Measurements from ENCODE around the gene PRKG1. TPM values are rescaled to one million over a fixed set of nuclear protein-coding genes. Genes with fewer than 3 reads are reported as not detected.

Gene PRKG1
- total RNA-seq, 2 experiments from 2014 or later, result not detected

DNA sequence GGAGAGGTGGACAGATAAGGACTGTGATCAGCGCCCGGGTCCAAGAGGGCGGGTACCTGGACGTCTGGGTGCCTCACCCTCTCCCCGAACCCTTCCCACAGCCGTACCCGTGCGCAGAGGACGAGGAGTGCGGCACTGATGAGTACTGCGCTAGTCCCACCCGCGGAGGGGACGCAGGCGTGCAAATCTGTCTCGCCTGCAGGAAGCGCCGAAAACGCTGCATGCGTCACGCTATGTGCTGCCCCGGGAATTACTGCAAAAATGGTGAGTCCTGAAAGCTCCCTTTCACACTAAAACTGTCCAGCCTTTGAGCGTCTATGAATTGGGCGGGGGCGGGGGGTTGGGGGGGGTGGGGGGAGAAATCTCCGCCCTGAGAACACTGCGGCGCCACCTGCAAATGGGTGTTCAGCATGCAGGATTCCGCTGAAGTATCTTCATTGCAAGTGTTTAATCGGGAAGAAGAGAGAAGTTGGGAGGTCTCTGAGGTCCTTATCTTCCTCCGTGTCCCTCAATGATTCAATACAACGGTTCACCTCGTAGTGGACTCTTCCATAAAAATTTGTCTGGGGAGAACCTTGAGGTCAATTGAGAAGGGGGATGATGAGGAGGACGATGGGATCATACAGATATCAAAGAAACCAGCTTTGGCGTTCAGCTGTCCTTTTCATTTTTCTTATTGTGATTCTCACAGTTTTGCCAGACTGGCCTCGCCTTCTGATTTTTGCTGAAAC lies 1240.7 kb downstream of the PRKG1 start:
- no peak for ATAC-seq
- CTCF ChIA-PET, result no interaction called here
- no peak overlapping the region for H3K4me3 Mint-ChIP-seq
- no peak overlapping the region for H3K27ac Mint-ChIP-seq
- H3K27me3 Mint-ChIP-seq, result peaks cover 44% of the 10 kb centered on the region
- no peaks in the 10 kb centered on the region for H3K4me1 Mint-ChIP-seq
- no peaks in the 10 kb centered on the region for H3K36me3 Mint-ChIP-seq
- no peaks in the 10 kb centered on the region for H3K9me3 Mint-ChIP-seq (ENCODE audit: low read depth)
- DNase-seq, result no peak

- ATAC-seq, result no peak
- Mint-ChIP-seq H3K4me3 (no peak overlapping the region), H3K27me3 (peaks cover 39% of the 10 kb centered on the region)
These were observed 1241.7 kb downstream of the PRKG1 start for GRCh38 chr10:52316001-52316400.

GRCh38 chr10:52316500-52316899 lies 1242.2 kb downstream of the PRKG1 start:
- DNase-seq (no peak), ATAC-seq (no peak)
- Mint-ChIP-seq H3K4me1 (no peaks in the 10 kb centered on the region), H3K27me3 (peaks cover 38% of the 10 kb centered on the region), H3K27ac (no peak overlapping the region), H3K9me3 (ENCODE audit: low read depth) (no peaks in the 10 kb centered on the region), H3K4me3 (no peak overlapping the region), H3K36me3 (no peaks in the 10 kb centered on the region)
- CTCF ChIA-PET, result no interaction called here

More at GRCh38 chr10:52316001-52316400, 1241.7 kb downstream of the PRKG1 start:
- Mint-ChIP-seq H3K27ac (no peak overlapping the region), H3K9me3 (ENCODE audit: low read depth) (no peaks in the 10 kb centered on the region), H3K4me1 (no peaks in the 10 kb centered on the region), H3K36me3 (no peaks in the 10 kb centered on the region)
- CTCF ChIA-PET, result no interaction called here
- DNase-seq, result no peak

GRCh38 chr10:52318136-52318701 lies 1243.9 kb downstream of the PRKG1 start:
- H3K4me3 Mint-ChIP-seq, result no peak overlapping the region
- no peaks in the 10 kb centered on the region for H3K36me3 Mint-ChIP-seq
- no peak for ATAC-seq
- CTCF ChIA-PET, result no interaction called here
- H3K9me3 Mint-ChIP-seq (ENCODE audit: low read depth), result no peaks in the 10 kb centered on the region
- no peaks in the 10 kb centered on the region for H3K4me1 Mint-ChIP-seq
- no peak overlapping the region for H3K27ac Mint-ChIP-seq
- DNase-seq, result no peak
- H3K27me3 Mint-ChIP-seq, result peaks cover 24% of the 10 kb centered on the region

DNA sequence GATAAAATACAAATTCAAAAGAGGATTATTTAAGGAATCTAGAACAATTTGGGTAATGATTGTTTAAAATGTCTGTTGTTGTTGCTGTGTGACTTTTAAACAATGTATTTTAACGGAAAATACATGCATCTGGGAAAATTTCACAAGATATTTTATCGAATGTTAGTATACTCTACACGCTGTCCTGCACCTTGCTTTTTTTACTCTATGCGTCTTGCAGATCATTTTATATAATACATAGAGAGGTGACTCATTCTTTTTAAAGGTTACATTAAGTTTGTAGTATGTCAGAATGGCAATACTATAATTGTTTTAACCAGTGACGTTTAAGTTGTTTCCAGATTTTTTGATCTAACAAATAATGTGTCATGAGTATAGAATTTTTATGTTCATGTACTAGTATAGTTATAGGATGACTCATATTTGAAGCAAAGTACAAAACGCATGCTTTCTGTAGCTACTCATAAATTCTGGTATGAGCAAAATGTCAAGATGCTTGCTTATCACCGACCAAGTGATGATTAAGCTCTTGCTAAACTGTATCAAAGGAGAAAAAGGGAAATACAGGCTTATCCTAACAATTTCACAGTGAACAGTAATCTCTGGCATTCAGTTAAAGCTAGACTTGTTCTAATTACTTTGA lies 1244.7 kb downstream of the PRKG1 start:
- no peak overlapping the region for H3K27ac Mint-ChIP-seq
- peaks cover 16% of the 10 kb centered on the region for H3K27me3 Mint-ChIP-seq
- DNase-seq, result no peak
- no peak for ATAC-seq
- no peaks in the 10 kb centered on the region for H3K36me3 Mint-ChIP-seq
- H3K4me1 Mint-ChIP-seq, result no peaks in the 10 kb centered on the region
- CTCF ChIA-PET, result no interaction called here
- no peak overlapping the region for H3K4me3 Mint-ChIP-seq
- no peaks in the 10 kb centered on the region for H3K9me3 Mint-ChIP-seq (ENCODE audit: low read depth)

GRCh38 chr10:52319926-52320325 lies 1245.6 kb downstream of the PRKG1 start:
- DNase-seq, result no peak
- Mint-ChIP-seq H3K27ac (no peak overlapping the region), H3K4me1 (no peaks in the 10 kb centered on the region), H3K4me3 (no peak overlapping the region), H3K36me3 (no peaks in the 10 kb centered on the region), H3K9me3 (ENCODE audit: low read depth) (no peaks in the 10 kb centered on the region), H3K27me3 (peaks cover 7% of the 10 kb centered on the region)
- ATAC-seq, result no peak
- CTCF ChIA-PET, result interaction anchor here (1.4 kb wide), 1 partner anchor 13 kb away, joined by 3 read pairs; no protein-coding TSS in a partner anchor

- no peak overlapping the region for H3K4me3 Mint-ChIP-seq
- H3K4me1 Mint-ChIP-seq, result no peaks in the 10 kb centered on the region
- DNase-seq (no peak), ATAC-seq (no peak)
- H3K9me3 Mint-ChIP-seq (ENCODE audit: low read depth), result no peaks in the 10 kb centered on the region
- CTCF ChIA-PET, result no interaction called here
- no peak overlapping the region for H3K27ac Mint-ChIP-seq
- H3K36me3 Mint-ChIP-seq, result no peaks in the 10 kb centered on the region
- no peaks in the 10 kb centered on the region for H3K27me3 Mint-ChIP-seq
These were observed 1248.0 kb downstream of the PRKG1 start for GRCh38 chr10:52322323-52322722.

GRCh38 chr10:52322936-52323335 lies 1248.6 kb downstream of the PRKG1 start:
- Mint-ChIP-seq H3K36me3 (no peaks in the 10 kb centered on the region), H3K4me3 (no peak overlapping the region), H3K9me3 (ENCODE audit: low read depth) (no peaks in the 10 kb centered on the region), H3K27ac (no peak overlapping the region), H3K4me1 (no peaks in the 10 kb centered on the region), H3K27me3 (no peaks in the 10 kb centered on the region)
- no peak for DNase-seq
- no peak for ATAC-seq
- CTCF ChIA-PET, result no interaction called here

- Mint-ChIP-seq H3K27ac (no peak overlapping the region), H3K9me3 (ENCODE audit: low read depth) (peaks cover 2% of the 10 kb centered on the region), H3K36me3 (no peaks in the 10 kb centered on the region), H3K4me1 (no peaks in the 10 kb centered on the region), H3K4me3 (no peak overlapping the region), H3K27me3 (no peaks in the 10 kb centered on the region)
- CTCF ChIA-PET, result no interaction called here
- no peak for ATAC-seq
- DNase-seq, result no peak
These were observed 1252.1 kb downstream of the PRKG1 start for GRCh38 chr10:52326382-52326781.

- H3K4me3 Mint-ChIP-seq, result no peak overlapping the region
- H3K27ac Mint-ChIP-seq, result no peak overlapping the region
- H3K4me1 Mint-ChIP-seq, result no peaks in the 10 kb centered on the region
- DNase-seq, result no peak
- peaks cover 2% of the 10 kb centered on the region for H3K9me3 Mint-ChIP-seq (ENCODE audit: low read depth)
- ATAC-seq, result no peak
- CTCF ChIA-PET, result no interaction called here
- no peaks in the 10 kb centered on the region for H3K36me3 Mint-ChIP-seq
- no peaks in the 10 kb centered on the region for H3K27me3 Mint-ChIP-seq
These were observed 1257.5 kb downstream of the PRKG1 start for GRCh38 chr10:52331638-52332364.

GRCh38 chr10:52332815-52333214 lies 1258.5 kb downstream of the PRKG1 start:
- Mint-ChIP-seq H3K9me3 (ENCODE audit: low read depth) (peaks cover 2% of the 10 kb centered on the region), H3K36me3 (no peaks in the 10 kb centered on the region), H3K4me1 (no peaks in the 10 kb centered on the region), H3K27me3 (no peaks in the 10 kb centered on the region), H3K27ac (no peak overlapping the region), H3K4me3 (no peak overlapping the region)
- no peak for ATAC-seq
- no peak for DNase-seq
- CTCF ChIA-PET, result no interaction called here

DNA sequence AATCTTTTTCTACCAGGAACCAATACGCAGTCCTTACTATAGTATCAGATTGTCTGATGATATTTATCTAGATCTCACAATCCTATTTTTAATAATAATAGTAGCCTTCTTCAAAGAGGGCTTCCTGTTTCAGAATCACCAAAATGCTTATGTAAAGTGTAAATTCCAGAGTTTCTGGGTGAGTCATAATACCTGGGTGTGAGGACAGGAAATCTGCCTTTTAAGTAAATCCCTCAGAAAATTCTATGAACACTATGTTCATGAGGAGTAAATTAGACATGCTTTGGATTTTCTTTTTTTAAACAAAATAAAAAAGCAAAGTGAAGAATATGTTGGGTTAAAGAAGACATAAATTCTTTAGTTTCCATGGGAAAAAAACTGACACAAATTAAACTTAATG lies 1260.3 kb downstream of the PRKG1 start:
- Mint-ChIP-seq H3K36me3 (no peaks in the 10 kb centered on the region), H3K27me3 (no peaks in the 10 kb centered on the region), H3K4me3 (no peak overlapping the region), H3K27ac (no peak overlapping the region), H3K4me1 (no peaks in the 10 kb centered on the region), H3K9me3 (ENCODE audit: low read depth) (no peaks in the 10 kb centered on the region)
- no peak for DNase-seq
- CTCF ChIA-PET, result no interaction called here
- ATAC-seq, result no peak

DNA sequence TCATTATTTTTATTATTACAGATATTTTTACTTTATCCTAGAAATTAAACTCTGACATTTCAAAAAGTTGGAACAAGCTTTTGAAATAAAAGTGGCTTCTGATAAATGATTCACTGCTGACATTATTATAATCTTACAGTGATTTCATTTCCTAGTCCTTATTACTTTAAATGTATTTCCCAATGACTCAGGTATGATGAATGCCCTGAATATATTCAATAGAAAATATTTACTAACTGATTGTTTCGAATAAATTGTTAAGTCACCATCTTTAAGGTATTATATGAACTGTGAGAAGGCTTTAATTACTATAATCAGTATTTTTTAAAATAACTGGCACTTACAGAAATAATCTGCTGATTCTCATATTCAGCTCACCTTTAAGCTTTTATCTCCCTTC lies 1261.4 kb downstream of the PRKG1 start:
- CTCF ChIA-PET, result no interaction called here
- Mint-ChIP-seq H3K27me3 (no peaks in the 10 kb centered on the region), H3K36me3 (no peaks in the 10 kb centered on the region), H3K9me3 (ENCODE audit: low read depth) (no peaks in the 10 kb centered on the region), H3K4me1 (no peaks in the 10 kb centered on the region), H3K27ac (no peak overlapping the region), H3K4me3 (no peak overlapping the region)
- ATAC-seq (no peak), DNase-seq (no peak)

DNA sequence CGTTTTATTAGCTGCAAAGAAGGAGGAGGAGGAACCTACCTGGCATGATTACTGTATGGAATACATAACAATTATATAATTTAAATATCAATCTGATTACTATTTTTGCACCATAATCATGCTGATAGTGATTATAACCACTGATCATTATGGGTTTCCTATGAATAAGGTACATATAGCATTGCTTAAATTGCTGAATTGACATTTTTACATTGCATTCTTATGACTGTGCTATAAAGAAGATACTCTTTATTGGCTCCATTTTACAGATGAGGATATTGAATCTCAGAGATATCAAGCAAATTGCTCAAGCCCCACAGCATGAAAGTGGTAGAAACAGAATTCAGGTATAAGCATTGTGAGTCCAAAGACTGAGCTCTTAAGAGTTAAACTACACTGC lies 1262.9 kb downstream of the PRKG1 start:
- H3K4me1 Mint-ChIP-seq, result no peaks in the 10 kb centered on the region
- no peak overlapping the region for H3K4me3 Mint-ChIP-seq
- no peak for DNase-seq
- CTCF ChIA-PET, result no interaction called here
- ATAC-seq, result no peak
- no peak overlapping the region for H3K27ac Mint-ChIP-seq
- no peaks in the 10 kb centered on the region for H3K27me3 Mint-ChIP-seq
- no peaks in the 10 kb centered on the region for H3K36me3 Mint-ChIP-seq
- no peaks in the 10 kb centered on the region for H3K9me3 Mint-ChIP-seq (ENCODE audit: low read depth)

Measured in activated CD8-positive, alpha-beta memory T cell treated with anti-CD3 and anti-CD28 coated beads, Interleukin-2, amount 10 ng/mL, durations not matched to agents 7 days and 5 days (primary cell).